ENCODE results near the gene LBHD2.

GRCh38 chr14:103061482-103061976, 22.5 kb upstream of the LBHD2 start:
- TF ChIP-seq POLR2AphosphoS5 (IDR thresholded peaks at IDR 0.05; ENCODE audit: low read depth) (no peak), CTCF (IDR thresholded peaks at IDR 0.05; ENCODE audit: insufficient read depth, low read length) (no peak), REST (IDR thresholded peaks at IDR 0.05; ENCODE audit: insufficient replicate concordance, low read depth) (no peak), GABPA (IDR thresholded peaks at IDR 0.05; ENCODE audit: low read depth) (no peak), SPI1 (IDR thresholded peaks at IDR 0.05; ENCODE audit: borderline replicate concordance, low read depth) (no peak)

Measured in HL-60 (cell line).